Astrocyte (in vitro differentiated cells and primary cell): ENCODE data around the gene SMIM15. TPM values are rescaled to one million over a fixed set of nuclear protein-coding genes. Genes with fewer than 3 reads are reported as not detected.

Source experiments
- DNase-seq: peaks from one replicate; pipeline ENCODE4 v3.0.0-alpha.2; 2010; ENCODE audit warnings: low read depth
- FAIRE-seq: peaks from 2 replicates; lab custom pipeline; 2011; peaks lifted over from hg19 to GRCh38; lab: Jason Lieb, UNC
- H2AFZ ChIP-seq: 2 replicates; pipeline ENCODE4 v1.6.0; 2012; ENCODE audit warnings: low read depth, low read length, inconsistent platforms
- H3K27ac ChIP-seq: 2 replicates; pipeline ENCODE4 v1.5.1; 2011; ENCODE audit warnings: low read depth, low read length, inconsistent platforms
- H3K27me3 ChIP-seq: 2 replicates; pipeline ENCODE4 v1.6.0; 2011; ENCODE audit warnings: low read length, inconsistent platforms; ENCODE audit not compliant: insufficient read depth
- H3K36me3 ChIP-seq: 2 replicates; pipeline ENCODE4 v1.5.1; 2011; ENCODE audit warnings: low read length, inconsistent platforms; ENCODE audit not compliant: insufficient read depth
- H3K4me1 ChIP-seq: 2 replicates; pipeline ENCODE4 v1.5.1; 2011; ENCODE audit warnings: low read length, inconsistent platforms; ENCODE audit not compliant: insufficient read depth
- H3K4me2 ChIP-seq: 2 replicates; pipeline ENCODE4 v1.6.0; 2012; ENCODE audit warnings: low read length, inconsistent platforms
- H3K4me3 ChIP-seq: 2 replicates; pipeline ENCODE4 v1.5.1; 2011; ENCODE audit warnings: low read depth, mild to moderate bottlenecking, low read length, inconsistent platforms; ENCODE audit not compliant: insufficient read depth
- H3K79me2 ChIP-seq: 2 replicates; pipeline ENCODE4 v1.6.0; 2012; ENCODE audit warnings: mild to moderate bottlenecking, low read length, inconsistent platforms; ENCODE audit not compliant: insufficient read depth
- H3K9ac ChIP-seq: 2 replicates; pipeline ENCODE4 v1.6.0; 2012; ENCODE audit warnings: mild to moderate bottlenecking, low read length, inconsistent platforms
- H3K9me3 ChIP-seq: 2 replicates; pipeline ENCODE4 v1.5.1; 2012; ENCODE audit warnings: low read depth, mild to moderate bottlenecking, low read length, inconsistent platforms; ENCODE audit not compliant: insufficient read depth
- H4K20me1 ChIP-seq: 2 replicates; pipeline ENCODE4 v1.6.0; 2012; ENCODE audit warnings: low read length, inconsistent platforms; ENCODE audit not compliant: insufficient read depth
- H3K27ac Mint-ChIP-seq: one replicate; pipeline ENCODE4 v1.8.0; 2021; ENCODE audit warnings: mild to moderate bottlenecking, mixed read lengths; ENCODE audit not compliant: unreplicated experiment
- H3K27me3 Mint-ChIP-seq: one replicate; pipeline ENCODE4 v1.8.0; 2021; ENCODE audit warnings: low read depth, mixed read lengths; ENCODE audit not compliant: unreplicated experiment
- H3K36me3 Mint-ChIP-seq: one replicate; pipeline ENCODE4 v1.8.0; 2021; ENCODE audit warnings: low read depth, mixed read lengths; ENCODE audit not compliant: unreplicated experiment
- H3K4me1 Mint-ChIP-seq: one replicate; pipeline ENCODE4 v1.8.0; 2021; ENCODE audit warnings: low read depth, mixed read lengths; ENCODE audit not compliant: unreplicated experiment
- H3K4me3 Mint-ChIP-seq: one replicate; pipeline ENCODE4 v1.8.0; 2021; ENCODE audit warnings: mild to moderate bottlenecking, moderate library complexity, mixed read lengths; ENCODE audit not compliant: unreplicated experiment
- H3K9me3 Mint-ChIP-seq: one replicate; pipeline ENCODE4 v1.8.0; 2021; ENCODE audit warnings: mild to moderate bottlenecking, mixed read lengths; ENCODE audit not compliant: unreplicated experiment
- CTCF ChIP-seq: IDR thresholded peaks from 2 replicates; pipeline ENCODE4 v1.5.1; 2011; ENCODE audit warnings: low read depth, mild to moderate bottlenecking, inconsistent platforms, low read length, moderate library complexity; ENCODE audit not compliant: insufficient read depth
- EZH2 ChIP-seq: IDR thresholded peaks from 2 replicates; pipeline ENCODE4 v1.6.1; 2012; ENCODE audit warnings: mild to moderate bottlenecking, low read length, inconsistent platforms; ENCODE audit not compliant: insufficient read depth
- total RNA-seq: library from RNA; stranded (reverse); gene quantifications from 2 replicates; pipeline ENCODE4 v1.2.1, GENCODE V29; 2021

SMIM15 gene
- total RNA-seq, 1 donor from 2014 or later, result 86.6 TPM

GRCh38 chr5:61167382-61167781, 5.1 kb upstream of the SMIM15 start:
- Histone ChIP-seq H3K27me3 (no peaks in the 10 kb centered on the region), H3K79me2 (peaks cover 22% of the 10 kb centered on the region), H3K27ac (no peak overlapping the region), H3K4me1 (peaks cover 9% of the 10 kb centered on the region), H4K20me1 (no peaks in the 10 kb centered on the region), H3K9me3 (no peaks in the 10 kb centered on the region), H3K9ac (no peak overlapping the region), H2AFZ (no peak overlapping the region), H3K4me2 (no peak overlapping the region), H3K36me3 (no peaks in the 10 kb centered on the region), H3K4me3 (no peak overlapping the region)
- Mint-ChIP-seq H3K4me3 (no peak overlapping the region), H3K36me3 (peaks cover 4% of the 10 kb centered on the region), H3K4me1 (peaks cover 10% of the 10 kb centered on the region), H3K9me3 (no peaks in the 10 kb centered on the region), H3K27ac (no peak overlapping the region), H3K27me3 (no peaks in the 10 kb centered on the region)
- FAIRE-seq, result no peak
- peak; percentile 39 for TF ChIP-seq CTCF
- no peak for TF ChIP-seq EZH2
- DNase-seq, result peak; percentile 31

GRCh38 chr5:61163905-61164304, 1.6 kb upstream of the SMIM15 start:
- Histone ChIP-seq H3K27ac (no peak overlapping the region), H2AFZ (no peak overlapping the region), H3K27me3 (no peaks in the 10 kb centered on the region), H3K4me3 (peak overlapping the region; percentile 97), H3K79me2 (peaks cover 56% of the 10 kb centered on the region), H3K9ac (no peak overlapping the region), H3K36me3 (peaks cover 16% of the 10 kb centered on the region), H3K4me2 (peak overlapping the region; percentile 91), H3K4me1 (peaks cover 9% of the 10 kb centered on the region), H3K9me3 (no peaks in the 10 kb centered on the region), H4K20me1 (peaks cover 12% of the 10 kb centered on the region)
- TF ChIP-seq CTCF, result no peak
- TF ChIP-seq EZH2, result no peak
- no peaks in the 10 kb centered on the region for H3K27me3 Mint-ChIP-seq
- peaks cover 19% of the 10 kb centered on the region for H3K4me1 Mint-ChIP-seq
- peaks cover 21% of the 10 kb centered on the region for H3K36me3 Mint-ChIP-seq
- H3K27ac Mint-ChIP-seq, result no peak overlapping the region
- DNase-seq, result no peak
- peak overlapping the region; percentile 100 for H3K4me3 Mint-ChIP-seq
- no peak for FAIRE-seq
- H3K9me3 Mint-ChIP-seq, result no peaks in the 10 kb centered on the region

GRCh38 chr5:61162832-61163567, 732 bp upstream of the SMIM15 start:
- Histone ChIP-seq H3K4me2 (peak overlapping the region; percentile 91), H3K9me3 (no peaks in the 10 kb centered on the region), H3K4me3 (peak overlapping the region; percentile 97), H3K27me3 (no peaks in the 10 kb centered on the region), H4K20me1 (peaks cover 14% of the 10 kb centered on the region), H3K9ac (peak overlapping the region; percentile 95), H2AFZ (peak overlapping the region; percentile 88), H3K27ac (peak overlapping the region; percentile 91), H3K79me2 (peaks cover 65% of the 10 kb centered on the region), H3K36me3 (peaks cover 16% of the 10 kb centered on the region), H3K4me1 (peaks cover 9% of the 10 kb centered on the region)
- Mint-ChIP-seq H3K36me3 (peaks cover 23% of the 10 kb centered on the region), H3K4me3 (peak overlapping the region; percentile 100), H3K27ac (peak overlapping the region; percentile 98), H3K9me3 (no peaks in the 10 kb centered on the region), H3K27me3 (no peaks in the 10 kb centered on the region), H3K4me1 (peaks cover 22% of the 10 kb centered on the region)
- TF ChIP-seq EZH2 (no peak), CTCF (no peak)
- DNase-seq (peak; percentile 30), FAIRE-seq (no peak)
